Temporal lobe (tissue), 1 donor: ENCODE results near the gene TCF20. TPM values are rescaled to one million over a fixed set of nuclear protein-coding genes. Genes with fewer than 3 reads are reported as not detected.

Source experiments
- total RNA-seq: library from RNA; depleted of rRNA; stranded (reverse); fragments of >200 nt; gene quantifications from one replicate; pipeline ENCODE4 v1.2.3, GENCODE V29; 2014

TCF20 gene
- total RNA-seq, 1 donor from 2014 or later: 45.5 TPM

Other genes with a start within 250 kb of the TCF20 start
- 7.6 TPM for gene NAGA, start 199.8 kb downstream of the TCF20 start, total RNA-seq
- gene PHETA2, start 196.4 kb downstream of the TCF20 start, total RNA-seq: 2.5 TPM
- 15.2 TPM for gene SMDT1, start 191.0 kb downstream of the TCF20 start, total RNA-seq
- gene NDUFA6, start 179.9 kb downstream of the TCF20 start, total RNA-seq: 32.7 TPM
- gene CYP2D6, start 139.8 kb downstream of the TCF20 start, total RNA-seq: 2.0 TPM
- 0.49 TPM for gene NFAM1, start 161.8 kb upstream of the TCF20 start, total RNA-seq
- gene RRP7A, start 249.1 kb upstream of the TCF20 start, total RNA-seq: 19.2 TPM